Measurements from ENCODE around the gene SEMA6A.

- no peak for TF ChIP-seq CTCF (IDR thresholded peaks at IDR 0.05)
- TF ChIP-seq POLR2A (IDR thresholded peaks at IDR 0.05) = no peak
These were observed 66.5 kb downstream of the SEMA6A start for GRCh38 chr5:116507941-116508655.

Measured in Peyer's patch (tissue), 4 donors.